ENCODE results near the gene DLD.

Gene DLD

GRCh38 chr7:107966711-107967110 is 75.7 kb downstream of the DLD start:
- no peaks in the 10 kb centered on the region for H3K79me2 ChIP-seq (ENCODE audit: insufficient read depth, low read length)
- no peak overlapping the region for H3K4me3 ChIP-seq (ENCODE audit: low read depth in 1 of 2, low read length in 2 of 2)
- TF ChIP-seq EZH2 (IDR thresholded peaks at IDR 0.05; ENCODE audit: borderline replicate concordance, low read depth, low read length, severe bottlenecking): no peak
- no peak for TF ChIP-seq CTCF (IDR thresholded peaks at IDR 0.05; ENCODE audit: borderline replicate concordance, extremely low read depth, low read length, poor library complexity, severe bottlenecking)
- ATAC-seq (ENCODE audit: insufficient read depth, low read depth) (no peak), DNase-seq (no peak)
- H4K20me1 ChIP-seq (ENCODE audit: insufficient read depth, low read length): no peaks in the 10 kb centered on the region
- no peak overlapping the region for H3K4me2 ChIP-seq (ENCODE audit: insufficient read depth, low read length)
- no peaks in the 10 kb centered on the region for H3K9me3 ChIP-seq (ENCODE audit: insufficient read depth, low read length, severe bottlenecking)
- peaks cover 3% of the 10 kb centered on the region for H3K27me3 ChIP-seq (ENCODE audit: insufficient read depth, low read length, poor library complexity)
- no peak overlapping the region for H2AFZ ChIP-seq (ENCODE audit: low read depth, low read length)
- no peaks in the 10 kb centered on the region for H3K36me3 ChIP-seq (ENCODE audit: insufficient read depth, low read length)
- H3K27ac ChIP-seq (ENCODE audit: low read length): no peak overlapping the region
- H3K4me1 ChIP-seq (ENCODE audit: insufficient read depth, low read length): no peaks in the 10 kb centered on the region
- H3K9ac ChIP-seq (ENCODE audit: low read depth, low read length): no peak overlapping the region

- Histone ChIP-seq H3K9me3 (ENCODE audit: insufficient read depth, low read length, severe bottlenecking) (no peaks in the 10 kb centered on the region), H3K4me1 (ENCODE audit: insufficient read depth, low read length) (no peaks in the 10 kb centered on the region), H3K4me3 (ENCODE audit: low read depth in 1 of 2, low read length in 2 of 2) (no peak overlapping the region), H3K27ac (ENCODE audit: low read length) (no peak overlapping the region), H2AFZ (ENCODE audit: low read depth, low read length) (no peak overlapping the region), H3K4me2 (ENCODE audit: insufficient read depth, low read length) (no peak overlapping the region), H3K36me3 (ENCODE audit: insufficient read depth, low read length) (no peaks in the 10 kb centered on the region), H3K27me3 (ENCODE audit: insufficient read depth, low read length, poor library complexity) (peaks cover 2% of the 10 kb centered on the region), H3K9ac (ENCODE audit: low read depth, low read length) (no peak overlapping the region), H4K20me1 (ENCODE audit: insufficient read depth, low read length) (no peaks in the 10 kb centered on the region), H3K79me2 (ENCODE audit: insufficient read depth, low read length) (no peaks in the 10 kb centered on the region)
- no peak for TF ChIP-seq EZH2 (IDR thresholded peaks at IDR 0.05; ENCODE audit: borderline replicate concordance, low read depth, low read length, severe bottlenecking)
- no peak for TF ChIP-seq CTCF (IDR thresholded peaks at IDR 0.05; ENCODE audit: borderline replicate concordance, extremely low read depth, low read length, poor library complexity, severe bottlenecking)
- no peak for DNase-seq
- ATAC-seq (ENCODE audit: insufficient read depth, low read depth): no peak
These were observed 76.4 kb downstream of the DLD start for GRCh38 chr7:107967420-107967819.

GRCh38 chr7:107968449-107968848 is 77.5 kb downstream of the DLD start:
- Histone ChIP-seq H4K20me1 (ENCODE audit: insufficient read depth, low read length) (no peaks in the 10 kb centered on the region), H3K27ac (ENCODE audit: low read length) (no peak overlapping the region), H3K9ac (ENCODE audit: low read depth, low read length) (no peak overlapping the region), H2AFZ (ENCODE audit: low read depth, low read length) (no peak overlapping the region), H3K9me3 (ENCODE audit: insufficient read depth, low read length, severe bottlenecking) (no peaks in the 10 kb centered on the region), H3K4me3 (ENCODE audit: low read depth in 1 of 2, low read length in 2 of 2) (no peak overlapping the region), H3K79me2 (ENCODE audit: insufficient read depth, low read length) (no peaks in the 10 kb centered on the region), H3K36me3 (ENCODE audit: insufficient read depth, low read length) (no peaks in the 10 kb centered on the region), H3K4me2 (ENCODE audit: insufficient read depth, low read length) (no peak overlapping the region), H3K4me1 (ENCODE audit: insufficient read depth, low read length) (no peaks in the 10 kb centered on the region), H3K27me3 (ENCODE audit: insufficient read depth, low read length, poor library complexity) (peaks cover 2% of the 10 kb centered on the region)
- DNase-seq: no peak
- no peak for ATAC-seq (ENCODE audit: insufficient read depth, low read depth)
- no peak for TF ChIP-seq CTCF (IDR thresholded peaks at IDR 0.05; ENCODE audit: borderline replicate concordance, extremely low read depth, low read length, poor library complexity, severe bottlenecking)
- no peak for TF ChIP-seq EZH2 (IDR thresholded peaks at IDR 0.05; ENCODE audit: borderline replicate concordance, low read depth, low read length, severe bottlenecking)

- Histone ChIP-seq H3K4me3 (ENCODE audit: low read depth in 1 of 2, low read length in 2 of 2) (no peak overlapping the region), H3K4me2 (ENCODE audit: insufficient read depth, low read length) (no peak overlapping the region), H3K27me3 (ENCODE audit: insufficient read depth, low read length, poor library complexity) (peaks cover 4% of the 10 kb centered on the region), H3K79me2 (ENCODE audit: insufficient read depth, low read length) (no peaks in the 10 kb centered on the region), H3K27ac (ENCODE audit: low read length) (no peak overlapping the region), H2AFZ (ENCODE audit: low read depth, low read length) (no peak overlapping the region), H4K20me1 (ENCODE audit: insufficient read depth, low read length) (no peaks in the 10 kb centered on the region), H3K9me3 (ENCODE audit: insufficient read depth, low read length, severe bottlenecking) (no peaks in the 10 kb centered on the region), H3K36me3 (ENCODE audit: insufficient read depth, low read length) (no peaks in the 10 kb centered on the region), H3K9ac (ENCODE audit: low read depth, low read length) (no peak overlapping the region), H3K4me1 (ENCODE audit: insufficient read depth, low read length) (no peaks in the 10 kb centered on the region)
- TF ChIP-seq CTCF (IDR thresholded peaks at IDR 0.05; ENCODE audit: borderline replicate concordance, extremely low read depth, low read length, poor library complexity, severe bottlenecking) (no peak), EZH2 (IDR thresholded peaks at IDR 0.05; ENCODE audit: borderline replicate concordance, low read depth, low read length, severe bottlenecking) (no peak)
- ATAC-seq (ENCODE audit: insufficient read depth, low read depth) (no peak), DNase-seq (no peak)
These were observed 78.9 kb downstream of the DLD start for GRCh38 chr7:107969856-107970255.

Measured in DND-41 (cell line).